ENCODE measurements around the gene ADGRF1. TPM values are rescaled to one million over a fixed set of nuclear protein-coding genes. Genes with fewer than 3 reads are reported as not detected.
"Not testable (repeated sequence)": the region's sequence is repeated elsewhere in the genome, so short reads cannot be mapped to it uniquely, and the experiment has no call there.

ADGRF1 gene
- polyA plus RNA-seq, 2 donors = 25.5 to 47.9 TPM

DNA sequence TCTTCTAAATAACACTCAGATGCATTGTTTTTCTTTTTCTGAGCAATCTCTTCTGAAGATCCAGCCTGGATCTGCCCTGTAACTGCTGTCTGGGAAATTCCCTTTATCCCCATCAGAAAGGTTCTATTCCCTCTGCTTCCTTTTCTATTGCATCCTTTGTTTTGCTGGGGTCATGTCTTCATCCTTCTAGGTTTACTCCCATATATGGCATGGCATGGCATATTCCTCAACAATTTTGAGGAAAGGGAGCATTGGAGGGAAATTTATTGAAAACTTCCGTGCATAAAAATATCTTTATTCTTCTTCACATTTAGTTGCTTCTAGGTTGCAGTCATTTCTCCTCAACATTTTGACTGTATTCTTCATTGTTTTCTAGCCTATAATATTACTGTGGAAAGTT lies 47.2 kb downstream of the ADGRF1 start:
- no peaks in the 10 kb centered on the region for H3K9me3 ChIP-seq (ENCODE audit: control insufficient read depth in 2 of 2, insufficient read depth in 1 of 2, low read depth in 1 of 2, low read length in 1 of 2)
- 35 to 42% methylated on average over 1 of the region's 1 CpG for WGBS, 2 donors
- no peak overlapping the region for H3K27ac ChIP-seq (ENCODE audit: low read depth in 2 of 2, low read length in 1 of 2)

DNA sequence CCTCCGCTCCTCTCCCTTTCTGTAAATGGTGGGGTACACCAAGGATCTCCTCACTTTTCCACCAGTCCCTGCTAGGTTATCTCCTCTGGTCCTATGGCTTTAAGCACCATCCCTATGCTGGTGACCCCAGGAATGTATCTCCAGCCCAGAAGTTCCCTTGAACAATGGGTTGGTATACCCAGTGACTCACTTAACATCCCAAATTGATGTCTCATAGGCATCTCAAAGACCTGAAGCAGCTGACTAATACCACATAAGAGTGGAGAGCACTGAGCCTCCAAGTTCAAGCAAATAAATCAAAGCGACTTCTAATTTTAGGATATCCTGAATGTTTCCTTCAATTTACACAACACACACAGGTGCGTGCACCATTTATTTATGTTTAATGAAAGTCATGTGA lies 48.3 kb downstream of the ADGRF1 start:
- H3K9me3 ChIP-seq (ENCODE audit: control insufficient read depth in 2 of 2, insufficient read depth in 1 of 2, low read depth in 1 of 2, low read length in 1 of 2) = no peaks in the 10 kb centered on the region
- H3K4me1 ChIP-seq (ENCODE audit: control insufficient read depth in 2 of 2, insufficient read depth in 2 of 2, low read length in 1 of 2) = no peaks in the 10 kb centered on the region
- H3K27ac ChIP-seq (ENCODE audit: low read depth in 2 of 2, low read length in 1 of 2) = no peak overlapping the region
- H3K4me3 ChIP-seq (ENCODE audit: low read depth in 1 of 2, low read length in 2 of 2) = no peak overlapping the region
- H3K36me3 ChIP-seq (ENCODE audit: control insufficient read depth in 2 of 2, insufficient read depth in 2 of 2, low read length in 1 of 2) = no peaks in the 10 kb centered on the region
- H3K27me3 ChIP-seq (ENCODE audit: control insufficient read depth in 1 of 2, insufficient read depth in 2 of 2, low read length in 2 of 2) = peaks cover 0 to 3% of the 10 kb centered on the region in 2 donors
- 80 to 89% methylated on average over 3 of the region's 3 CpGs for WGBS, 2 donors

More for the DNA sequence above, 47.2 kb downstream of the ADGRF1 start:
- Histone ChIP-seq H3K4me1 (ENCODE audit: control insufficient read depth in 2 of 2, insufficient read depth in 2 of 2, low read length in 1 of 2) (no peaks in the 10 kb centered on the region), H3K4me3 (ENCODE audit: low read depth in 1 of 2, low read length in 2 of 2) (no peak overlapping the region), H3K27me3 (ENCODE audit: control insufficient read depth in 1 of 2, insufficient read depth in 2 of 2, low read length in 2 of 2) (peaks cover 0 to 3% of the 10 kb centered on the region in 2 donors), H3K36me3 (ENCODE audit: control insufficient read depth in 2 of 2, insufficient read depth in 2 of 2, low read length in 1 of 2) (no peaks in the 10 kb centered on the region)

DNA sequence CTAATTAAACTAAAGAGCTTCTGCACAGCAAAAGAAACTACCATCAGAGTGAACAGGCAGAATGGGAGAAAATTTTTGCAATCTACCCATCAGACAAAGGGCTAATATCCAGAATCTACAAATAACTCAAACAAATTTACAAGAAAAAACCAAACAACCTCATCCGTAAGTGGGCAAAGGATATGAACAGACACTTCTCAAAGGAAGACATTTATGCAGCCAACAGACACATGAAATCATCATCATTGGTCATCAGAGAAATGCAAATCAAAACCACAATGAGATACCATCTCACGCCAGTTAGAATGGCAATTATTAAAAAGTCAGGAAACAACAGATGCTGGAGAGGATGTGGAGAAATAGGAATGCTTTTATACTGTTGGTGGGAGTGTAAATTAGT lies 49.7 kb downstream of the ADGRF1 start:
- not testable (repeated sequence) for H3K4me3 ChIP-seq (ENCODE audit: low read depth in 1 of 2, low read length in 2 of 2); H3K27me3 ChIP-seq (ENCODE audit: control insufficient read depth in 1 of 2, insufficient read depth in 2 of 2, low read length in 2 of 2); H3K9me3 ChIP-seq (ENCODE audit: control insufficient read depth in 2 of 2, insufficient read depth in 1 of 2, low read depth in 1 of 2, low read length in 1 of 2); H3K36me3 ChIP-seq (ENCODE audit: control insufficient read depth in 2 of 2, insufficient read depth in 2 of 2, low read length in 1 of 2); H3K27ac ChIP-seq (ENCODE audit: low read depth in 2 of 2, low read length in 1 of 2); H3K4me1 ChIP-seq (ENCODE audit: control insufficient read depth in 2 of 2, insufficient read depth in 2 of 2, low read length in 1 of 2)
- 90 to 96% methylated on average over 2 of the region's 2 CpGs for WGBS, 2 donors

DNA sequence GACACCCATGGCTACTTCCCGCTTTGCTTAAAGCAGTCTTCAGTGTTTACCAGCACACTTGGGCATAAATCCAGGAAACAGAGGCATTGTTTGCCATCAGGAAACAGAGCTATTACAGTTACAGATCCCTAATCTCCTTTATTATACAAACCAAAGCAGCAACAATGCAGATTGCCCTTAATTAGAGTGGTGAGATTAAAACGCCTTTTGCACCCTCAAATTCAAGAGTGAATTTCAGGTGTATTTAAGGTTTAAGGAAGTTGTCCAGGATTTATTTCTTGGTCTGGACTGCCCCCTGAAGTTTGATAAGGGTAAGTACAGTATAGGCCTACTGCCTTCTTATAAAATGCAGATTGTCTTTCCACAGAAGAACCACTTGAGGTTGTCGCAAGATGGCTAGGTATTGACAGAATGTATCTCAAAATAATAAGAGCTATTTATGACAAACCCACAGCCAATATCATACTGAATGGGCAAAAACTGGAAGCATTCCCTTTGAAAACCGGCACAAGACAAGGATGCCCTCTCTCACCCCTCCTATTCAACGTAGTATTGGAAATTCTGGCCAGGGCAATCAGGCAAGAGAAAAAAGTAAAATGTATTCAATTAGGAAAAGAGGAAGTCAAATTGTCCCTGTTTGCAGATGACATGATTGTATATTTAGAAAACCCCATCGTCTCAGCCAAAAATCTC lies 51.2 kb downstream of the ADGRF1 start:
- H3K9me3 ChIP-seq (ENCODE audit: control insufficient read depth in 2 of 2, insufficient read depth in 1 of 2, low read depth in 1 of 2, low read length in 1 of 2); H3K4me1 ChIP-seq (ENCODE audit: control insufficient read depth in 2 of 2, insufficient read depth in 2 of 2, low read length in 1 of 2); H3K36me3 ChIP-seq (ENCODE audit: control insufficient read depth in 2 of 2, insufficient read depth in 2 of 2, low read length in 1 of 2); H3K27ac ChIP-seq (ENCODE audit: low read depth in 2 of 2, low read length in 1 of 2); H3K27me3 ChIP-seq (ENCODE audit: control insufficient read depth in 1 of 2, insufficient read depth in 2 of 2, low read length in 2 of 2); H3K4me3 ChIP-seq (ENCODE audit: low read depth in 1 of 2, low read length in 2 of 2): not testable (repeated sequence)
- 45 to 47% methylated on average over 6 of the region's 6 CpGs for WGBS, 2 donors

DNA sequence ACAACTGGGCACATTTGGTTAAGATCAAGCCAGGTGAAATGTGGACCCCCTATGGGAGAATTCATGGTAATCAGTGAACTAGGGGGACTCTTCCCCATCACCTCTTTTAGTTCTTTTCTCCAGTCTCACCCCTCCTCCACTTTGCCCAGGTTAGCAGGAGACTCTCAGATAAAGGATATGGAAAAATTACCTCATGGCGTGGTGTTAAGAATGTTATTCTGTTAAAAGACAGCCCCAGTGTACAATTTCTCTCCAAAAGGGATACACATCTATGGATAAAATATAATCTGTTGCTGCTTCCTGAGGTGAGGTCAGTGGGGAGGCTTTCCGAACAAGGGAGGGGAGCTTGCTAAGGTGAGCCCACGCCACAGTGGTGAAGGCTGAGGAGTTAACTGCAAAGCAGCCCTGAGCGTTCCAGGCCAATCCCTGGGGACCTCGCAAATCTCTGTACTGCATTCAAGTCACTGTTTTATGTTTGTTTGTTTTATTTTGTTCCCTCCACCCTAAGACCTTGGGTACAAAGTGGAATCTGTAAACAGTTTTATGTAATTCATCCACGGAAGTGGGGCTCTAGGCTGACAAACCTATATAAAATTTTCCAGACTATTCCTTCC lies 52.0 kb downstream of the ADGRF1 start:
- H3K4me3 ChIP-seq (ENCODE audit: low read depth in 1 of 2, low read length in 2 of 2) = no peak overlapping the region
- no peaks in the 10 kb centered on the region for H3K27me3 ChIP-seq (ENCODE audit: control insufficient read depth in 1 of 2, insufficient read depth in 2 of 2, low read length in 2 of 2)
- peak overlapping the region in 1 of 2 donors; percentile 17 for H3K27ac ChIP-seq (ENCODE audit: low read depth in 2 of 2, low read length in 1 of 2)
- 59 to 71% methylated on average over 6 of the region's 6 CpGs for WGBS, 2 donors
- H3K9me3 ChIP-seq (ENCODE audit: control insufficient read depth in 2 of 2, insufficient read depth in 1 of 2, low read depth in 1 of 2, low read length in 1 of 2) = no peaks in the 10 kb centered on the region
- H3K36me3 ChIP-seq (ENCODE audit: control insufficient read depth in 2 of 2, insufficient read depth in 2 of 2, low read length in 1 of 2) = no peaks in the 10 kb centered on the region
- peaks cover 0 to under 1% of the 10 kb centered on the region in 2 donors for H3K4me1 ChIP-seq (ENCODE audit: control insufficient read depth in 2 of 2, insufficient read depth in 2 of 2, low read length in 1 of 2)

DNA sequence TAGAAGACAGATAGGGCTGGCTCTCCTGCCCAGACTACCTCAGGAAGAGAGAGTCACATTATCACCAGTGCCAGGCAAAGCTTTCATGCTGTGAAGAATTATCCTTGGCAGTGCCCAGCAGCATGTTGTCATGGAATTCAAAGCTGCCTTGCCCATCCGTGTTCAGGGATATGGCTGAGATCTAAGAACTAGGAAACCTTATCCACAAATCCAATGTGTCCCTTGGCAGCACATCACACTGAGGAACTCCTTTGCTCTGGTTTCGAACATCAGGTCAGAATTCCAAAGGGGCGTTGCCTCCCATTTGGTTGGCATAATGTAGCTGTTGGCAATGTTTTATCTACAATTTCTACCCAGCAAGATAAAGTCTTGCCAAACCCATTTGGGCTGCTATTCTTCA lies 52.7 kb downstream of the ADGRF1 start:
- no peaks in the 10 kb centered on the region for H3K27me3 ChIP-seq (ENCODE audit: control insufficient read depth in 1 of 2, insufficient read depth in 2 of 2, low read length in 2 of 2)
- WGBS, 2 donors = 29 to 30% methylated on average over 3 of the region's 3 CpGs
- no peak overlapping the region for H3K27ac ChIP-seq (ENCODE audit: low read depth in 2 of 2, low read length in 1 of 2)
- H3K9me3 ChIP-seq (ENCODE audit: control insufficient read depth in 2 of 2, insufficient read depth in 1 of 2, low read depth in 1 of 2, low read length in 1 of 2) = no peaks in the 10 kb centered on the region
- peaks cover 0 to 3% of the 10 kb centered on the region in 2 donors for H3K4me1 ChIP-seq (ENCODE audit: control insufficient read depth in 2 of 2, insufficient read depth in 2 of 2, low read length in 1 of 2)
- no peak overlapping the region for H3K4me3 ChIP-seq (ENCODE audit: low read depth in 1 of 2, low read length in 2 of 2)
- H3K36me3 ChIP-seq (ENCODE audit: control insufficient read depth in 2 of 2, insufficient read depth in 2 of 2, low read length in 1 of 2) = no peaks in the 10 kb centered on the region

DNA sequence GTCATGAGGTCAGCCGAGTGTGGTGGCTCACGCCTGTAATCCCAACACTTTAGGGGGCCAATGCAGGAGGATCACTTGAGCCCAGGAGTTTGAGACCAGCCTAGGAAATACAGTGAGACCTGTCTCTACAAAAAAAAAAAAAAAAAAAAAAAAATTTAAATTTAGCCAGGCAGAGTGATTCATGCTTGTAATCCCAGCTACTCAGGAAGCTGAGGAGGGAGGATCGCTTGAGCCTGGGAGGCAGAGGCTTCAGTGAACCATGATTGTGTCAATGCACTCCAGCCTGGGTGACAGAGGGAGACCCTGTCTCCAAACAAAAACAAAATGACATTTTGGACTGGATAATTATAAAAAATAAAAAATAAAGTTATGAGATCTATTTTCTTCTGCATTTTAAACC lies 56.2 kb downstream of the ADGRF1 start:
- peaks cover 0 to 3% of the 10 kb centered on the region in 2 donors for H3K4me1 ChIP-seq (ENCODE audit: control insufficient read depth in 2 of 2, insufficient read depth in 2 of 2, low read length in 1 of 2)

DNA sequence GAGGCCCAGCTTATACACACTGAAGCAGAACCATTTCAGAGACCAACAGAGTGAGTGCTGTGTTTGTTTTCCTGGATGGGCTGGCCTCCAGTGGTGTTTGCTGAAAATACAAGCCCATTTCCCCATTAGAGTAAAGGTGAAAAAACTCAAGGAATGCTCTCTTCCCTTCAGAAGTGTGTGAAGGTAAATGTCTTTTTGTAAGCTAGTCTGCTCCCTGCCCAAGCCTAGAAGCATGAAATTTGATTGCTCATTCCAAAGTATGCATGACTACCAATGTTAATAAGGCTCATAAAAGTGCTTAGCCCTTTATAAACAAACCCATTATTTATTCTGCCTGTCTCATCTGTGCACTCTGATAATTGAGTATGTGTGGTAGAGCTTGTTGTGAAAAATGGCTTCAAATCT lies 59.1 kb downstream of the ADGRF1 start:
- Histone ChIP-seq H3K27me3 (ENCODE audit: control insufficient read depth in 1 of 2, insufficient read depth in 2 of 2, low read length in 2 of 2) (no peaks in the 10 kb centered on the region), H3K4me1 (ENCODE audit: control insufficient read depth in 2 of 2, insufficient read depth in 2 of 2, low read length in 1 of 2) (peaks cover 0 to 3% of the 10 kb centered on the region in 2 donors), H3K4me3 (ENCODE audit: low read depth in 1 of 2, low read length in 2 of 2) (no peak overlapping the region), H3K27ac (ENCODE audit: low read depth in 2 of 2, low read length in 1 of 2) (no peak overlapping the region), H3K36me3 (ENCODE audit: control insufficient read depth in 2 of 2, insufficient read depth in 2 of 2, low read length in 1 of 2) (no peaks in the 10 kb centered on the region), H3K9me3 (ENCODE audit: control insufficient read depth in 2 of 2, insufficient read depth in 1 of 2, low read depth in 1 of 2, low read length in 1 of 2) (no peaks in the 10 kb centered on the region)

More for the DNA sequence above, 56.2 kb downstream of the ADGRF1 start:
- Histone ChIP-seq H3K4me3 (ENCODE audit: low read depth in 1 of 2, low read length in 2 of 2) (no peak overlapping the region), H3K27ac (ENCODE audit: low read depth in 2 of 2, low read length in 1 of 2) (no peak overlapping the region), H3K9me3 (ENCODE audit: control insufficient read depth in 2 of 2, insufficient read depth in 1 of 2, low read depth in 1 of 2, low read length in 1 of 2) (no peaks in the 10 kb centered on the region), H3K36me3 (ENCODE audit: control insufficient read depth in 2 of 2, insufficient read depth in 2 of 2, low read length in 1 of 2) (no peaks in the 10 kb centered on the region), H3K27me3 (ENCODE audit: control insufficient read depth in 1 of 2, insufficient read depth in 2 of 2, low read length in 2 of 2) (no peaks in the 10 kb centered on the region)
- 58% methylated on average over 3 of the region's 3 CpGs for WGBS, 2 donors

DNA sequence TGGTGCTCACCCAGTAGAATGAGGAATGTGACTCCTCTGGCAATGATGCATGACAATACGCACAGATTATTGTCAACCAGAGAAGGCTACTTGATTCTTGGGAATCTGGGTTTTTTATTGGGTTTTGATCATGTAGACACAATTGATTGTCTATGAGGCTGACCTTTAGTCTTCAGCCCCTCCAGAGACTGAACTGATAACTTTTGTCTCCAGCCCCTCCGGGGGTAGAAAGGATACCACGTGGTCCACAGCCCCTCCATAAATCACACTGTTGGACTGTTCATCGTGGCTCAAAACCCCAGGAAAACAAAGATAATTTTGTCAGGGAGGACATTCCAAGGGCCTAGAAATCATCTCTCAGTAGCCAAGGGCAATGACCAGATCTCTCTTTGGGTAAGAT lies 62.9 kb downstream of the ADGRF1 start:
- Histone ChIP-seq H3K4me1 (ENCODE audit: control insufficient read depth in 2 of 2, insufficient read depth in 2 of 2, low read length in 1 of 2) (no peaks in the 10 kb centered on the region), H3K36me3 (ENCODE audit: control insufficient read depth in 2 of 2, insufficient read depth in 2 of 2, low read length in 1 of 2) (no peaks in the 10 kb centered on the region), H3K4me3 (ENCODE audit: low read depth in 1 of 2, low read length in 2 of 2) (no peak overlapping the region), H3K9me3 (ENCODE audit: control insufficient read depth in 2 of 2, insufficient read depth in 1 of 2, low read depth in 1 of 2, low read length in 1 of 2) (no peaks in the 10 kb centered on the region), H3K27me3 (ENCODE audit: control insufficient read depth in 1 of 2, insufficient read depth in 2 of 2, low read length in 2 of 2) (no peaks in the 10 kb centered on the region), H3K27ac (ENCODE audit: low read depth in 2 of 2, low read length in 1 of 2) (no peak overlapping the region)
- WGBS, 2 donors = 61 to 72% methylated on average over 4 of the region's 4 CpGs

DNA sequence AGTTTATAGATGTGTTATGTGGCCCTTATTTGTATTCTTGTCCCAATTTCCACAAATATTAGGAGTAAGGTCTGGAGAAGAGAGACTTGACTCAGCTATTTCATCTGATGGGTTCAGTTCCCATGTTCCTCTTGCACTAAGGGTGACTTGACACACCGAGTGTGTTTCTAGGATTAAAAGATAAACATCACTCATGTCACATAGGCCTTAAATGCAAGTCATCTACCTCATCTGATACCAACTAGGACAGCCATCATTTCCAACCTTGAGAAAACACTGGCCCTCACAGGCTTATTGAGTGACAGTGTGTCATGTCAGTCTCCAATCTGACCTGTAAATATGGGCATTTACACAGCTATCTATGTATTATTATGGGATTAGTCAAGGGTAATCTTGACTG lies 67.3 kb downstream of the ADGRF1 start:
- 76 to 78% methylated on average over 1 of the region's 1 CpG for WGBS, 2 donors
- Histone ChIP-seq H3K4me1 (ENCODE audit: control insufficient read depth in 2 of 2, insufficient read depth in 2 of 2, low read length in 1 of 2) (no peaks in the 10 kb centered on the region), H3K27ac (ENCODE audit: low read depth in 2 of 2, low read length in 1 of 2) (no peak overlapping the region), H3K9me3 (ENCODE audit: control insufficient read depth in 2 of 2, insufficient read depth in 1 of 2, low read depth in 1 of 2, low read length in 1 of 2) (no peaks in the 10 kb centered on the region), H3K27me3 (ENCODE audit: control insufficient read depth in 1 of 2, insufficient read depth in 2 of 2, low read length in 2 of 2) (no peaks in the 10 kb centered on the region), H3K4me3 (ENCODE audit: low read depth in 1 of 2, low read length in 2 of 2) (no peak overlapping the region), H3K36me3 (ENCODE audit: control insufficient read depth in 2 of 2, insufficient read depth in 2 of 2, low read length in 1 of 2) (no peaks in the 10 kb centered on the region)

All from esophagus (tissue), 2 donors.